C4-2B (cell line): ENCODE data around the gene POLL.
A peak's percentile ranks its signal among the peaks of the same experiment; 100 is the strongest.

Source experiments
- H3K27ac ChIP-seq: fragments of 450-650 bp; 2 replicates; pipeline ENCODE4 v1.5.1; 2017
- CTCF ChIP-seq: fragments of 450-650 bp; conservative IDR thresholded peaks from 2 replicates; pipeline ENCODE4 v1.5.1; 2017; ENCODE audit warnings: mild to moderate bottlenecking
- ZFX ChIP-seq: fragments of 450-650 bp; IDR thresholded peaks from 2 replicates; pipeline ENCODE4 v1.6.1; 2017

Gene POLL

DNA sequence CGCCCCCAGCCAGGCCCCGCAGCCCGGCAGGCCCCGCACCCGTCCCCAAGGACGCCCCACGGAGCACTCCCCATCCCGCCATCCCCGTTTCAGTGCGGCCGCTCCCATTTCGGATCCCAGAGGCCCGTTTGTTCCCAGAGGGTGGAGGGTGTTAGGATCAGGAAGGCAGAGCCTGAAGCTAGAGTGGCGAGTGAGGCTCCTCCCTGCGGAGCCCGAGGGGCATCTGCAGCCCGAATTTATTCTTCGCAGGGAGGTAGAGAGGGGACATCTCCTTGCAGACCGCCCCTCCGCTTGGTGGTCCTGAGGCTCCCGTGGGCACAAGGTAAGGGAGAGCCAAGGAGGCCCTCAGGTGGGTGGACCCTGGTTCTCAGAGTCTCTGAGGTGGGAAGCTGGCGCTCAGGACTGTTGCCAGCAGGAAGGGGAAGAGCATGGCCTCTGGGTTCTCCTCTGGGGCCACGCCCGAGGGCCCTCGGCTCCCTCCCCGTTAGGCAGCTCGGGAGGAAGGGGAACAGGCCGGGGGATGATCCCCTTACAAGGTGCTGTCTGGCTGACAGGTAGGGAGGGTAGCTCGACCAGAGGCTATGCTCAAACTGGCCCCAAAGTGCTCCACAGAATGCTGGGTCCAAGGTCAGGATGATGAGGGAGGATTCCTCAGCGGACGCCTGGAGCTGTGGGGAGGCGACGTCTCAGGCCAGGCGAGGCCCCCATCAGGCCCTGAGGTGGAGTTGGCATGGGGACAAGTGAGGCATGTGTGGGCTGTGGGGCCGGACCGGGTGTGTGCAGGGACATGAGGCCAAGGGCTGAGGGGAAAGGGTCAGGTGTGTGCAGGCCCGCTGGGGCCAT is 17.4 kb downstream of the POLL start:
- TF ChIP-seq CTCF (no peak; the same call in 1 of the 2 replicates), ZFX (no peak)
- H3K27ac ChIP-seq: no peak overlapping the region; the same call in 1 of the 2 replicates

- TF ChIP-seq ZFX (no peak), CTCF (peak; percentile 94)
- no peak overlapping the region; the same call in 1 of the 2 replicates for H3K27ac ChIP-seq
These were observed 18.2 kb downstream of the POLL start for GRCh38 chr10:101569622-101570427.

DNA sequence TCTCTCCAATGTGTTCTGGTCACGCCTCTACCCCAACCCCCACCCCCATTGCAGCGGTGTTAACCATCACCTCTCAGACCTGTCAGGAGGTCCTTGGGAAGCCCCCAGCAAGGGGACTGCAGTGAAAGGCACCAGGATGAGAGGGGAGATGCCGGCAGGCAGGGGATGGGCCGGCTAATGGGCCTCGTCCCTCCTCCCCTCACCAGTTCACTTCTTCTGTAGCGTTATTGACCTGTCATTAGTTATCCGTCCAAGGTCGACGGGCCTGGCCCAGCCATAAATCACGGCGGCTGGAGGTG is 18.8 kb downstream of the POLL start:
- TF ChIP-seq CTCF (no peak), ZFX (no peak)
- H3K27ac ChIP-seq: no peak overlapping the region

- no peak overlapping the region for H3K27ac ChIP-seq
- TF ChIP-seq ZFX (no peak), CTCF (no peak)
These were observed 19.9 kb downstream of the POLL start for GRCh38 chr10:101568054-101568745.

DNA sequence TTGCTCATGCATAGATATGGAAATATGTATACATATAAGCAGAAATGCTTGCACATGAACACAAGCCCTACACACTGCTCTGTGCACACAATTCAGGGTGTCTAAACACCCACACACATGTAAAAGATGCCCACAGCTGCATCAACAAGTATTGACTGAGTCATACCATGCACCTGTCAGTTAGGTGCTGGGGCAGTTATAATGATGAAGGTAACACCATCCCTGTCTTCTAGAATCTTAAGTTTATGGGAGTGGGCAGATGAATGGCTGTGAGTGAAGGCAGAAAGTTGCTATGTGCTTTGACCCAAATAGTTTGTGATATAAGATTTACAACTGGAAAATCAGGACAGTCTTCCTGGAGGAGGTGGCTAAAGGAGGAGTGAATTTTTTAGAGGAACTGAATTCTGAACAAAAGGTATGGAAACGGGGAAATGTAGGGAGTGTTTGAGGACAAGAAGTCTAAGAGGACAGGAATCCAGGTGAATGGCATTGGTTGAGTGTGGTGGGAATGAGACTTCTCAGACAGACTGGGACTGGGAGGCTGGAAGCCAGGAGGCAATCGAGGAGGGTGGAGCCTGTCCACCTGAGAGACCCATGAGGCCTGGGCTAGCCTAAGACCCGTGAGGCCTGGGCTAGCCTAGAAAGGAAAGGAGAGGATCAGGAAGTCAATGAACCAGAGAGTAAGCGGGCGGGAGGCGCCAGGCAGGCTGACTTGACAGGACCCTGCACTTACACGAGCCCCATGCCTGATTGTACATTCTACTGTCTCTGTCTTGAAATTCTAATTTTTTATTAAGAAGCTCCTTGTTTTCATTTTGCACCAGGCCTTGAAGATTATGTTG is 20.7 kb downstream of the POLL start:
- H3K27ac ChIP-seq: no peak overlapping the region
- TF ChIP-seq ZFX (no peak), CTCF (no peak)

- H3K27ac ChIP-seq: no peak overlapping the region
- TF ChIP-seq CTCF: no peak
- no peak for TF ChIP-seq ZFX
These were observed 21.5 kb downstream of the POLL start for GRCh38 chr10:101566333-101567164.
